Astrocyte of the cerebellum (primary cell): Measurements from ENCODE around the gene MNAT1.
A peak's percentile ranks its signal among the peaks of the same experiment; 100 is the strongest.

Experiments
- DNase-seq: peaks from one replicate; pipeline ENCODE4 v3.0.0-alpha.2; 2011; ENCODE audit warnings: low read depth
- H3K4me3 ChIP-seq: 2 replicates; pipeline ENCODE4 v1.5.1; 2011; ENCODE audit warnings: mild to moderate bottlenecking, low read depth, low read length, moderate library complexity
- in situ Hi-C: cut with HindIII; loops from 2 replicates; pipeline ENCODE4 v1.10.0; 2017; ENCODE audit warnings: low sequenced_read_pairs
- TF ChIP-seq, protein P1 (sequence below): IDR thresholded peaks from 2 replicates; pipeline ENCODE4 v1.5.1; 2012; ENCODE audit warnings: low read length, low read depth, moderate library complexity, mild to moderate bottlenecking; ENCODE audit errors: missing control alignments

Gene MNAT1

DNA sequence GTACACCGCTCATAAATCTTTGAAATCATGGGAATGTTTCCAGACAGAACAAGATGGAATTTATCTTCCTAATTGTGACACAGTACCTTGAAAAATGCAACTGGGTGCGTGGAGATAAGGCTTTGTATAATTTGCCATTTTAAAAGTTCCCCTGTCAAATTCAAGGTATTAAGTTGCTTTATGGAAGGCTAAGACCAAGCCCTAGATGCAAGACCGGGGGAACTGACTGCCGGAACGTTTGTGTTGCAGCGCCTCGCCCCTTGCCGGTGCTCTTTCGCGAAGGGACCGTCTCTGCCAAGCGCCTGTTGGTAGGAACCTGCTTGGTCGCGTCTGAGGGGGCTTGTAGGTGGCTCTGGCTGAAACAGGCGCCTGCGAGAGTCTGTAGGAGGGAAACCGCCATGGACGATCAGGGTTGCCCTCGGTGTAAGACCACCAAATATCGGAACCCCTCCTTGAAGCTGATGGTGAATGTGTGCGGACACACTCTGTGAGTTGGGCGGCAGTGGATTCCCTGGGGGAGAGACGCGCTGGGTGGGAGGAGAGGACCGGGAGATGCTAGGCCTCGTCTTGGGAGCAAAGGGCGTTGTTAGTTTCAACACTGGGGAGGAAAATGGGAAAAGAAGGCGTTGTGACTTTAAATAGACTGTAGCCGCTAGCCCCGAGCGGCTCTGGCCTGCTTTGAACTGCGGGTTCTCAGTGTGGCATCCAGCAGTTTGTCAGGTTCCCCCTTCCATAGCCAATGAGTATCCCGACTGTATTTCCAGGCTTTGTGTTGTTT lies at the start of gene MNAT1:
TSS of gene MNAT1 (plus strand) at position 297 of the 778 bp plus-strand sequence. CDS start at position 399, 102 bp downstream.
- peak; percentile 74 for DNase-seq
- TF ChIP-seq, protein P1, sequence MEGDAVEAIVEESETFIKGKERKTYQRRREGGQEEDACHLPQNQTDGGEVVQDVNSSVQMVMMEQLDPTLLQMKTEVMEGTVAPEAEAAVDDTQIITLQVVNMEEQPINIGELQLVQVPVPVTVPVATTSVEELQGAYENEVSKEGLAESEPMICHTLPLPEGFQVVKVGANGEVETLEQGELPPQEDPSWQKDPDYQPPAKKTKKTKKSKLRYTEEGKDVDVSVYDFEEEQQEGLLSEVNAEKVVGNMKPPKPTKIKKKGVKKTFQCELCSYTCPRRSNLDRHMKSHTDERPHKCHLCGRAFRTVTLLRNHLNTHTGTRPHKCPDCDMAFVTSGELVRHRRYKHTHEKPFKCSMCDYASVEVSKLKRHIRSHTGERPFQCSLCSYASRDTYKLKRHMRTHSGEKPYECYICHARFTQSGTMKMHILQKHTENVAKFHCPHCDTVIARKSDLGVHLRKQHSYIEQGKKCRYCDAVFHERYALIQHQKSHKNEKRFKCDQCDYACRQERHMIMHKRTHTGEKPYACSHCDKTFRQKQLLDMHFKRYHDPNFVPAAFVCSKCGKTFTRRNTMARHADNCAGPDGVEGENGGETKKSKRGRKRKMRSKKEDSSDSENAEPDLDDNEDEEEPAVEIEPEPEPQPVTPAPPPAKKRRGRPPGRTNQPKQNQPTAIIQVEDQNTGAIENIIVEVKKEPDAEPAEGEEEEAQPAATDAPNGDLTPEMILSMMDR, result no peak
- peak within 1 kb of the TSS; percentile 79 for H3K4me3 ChIP-seq
- in situ Hi-C loops, result no loop called here

DNA sequence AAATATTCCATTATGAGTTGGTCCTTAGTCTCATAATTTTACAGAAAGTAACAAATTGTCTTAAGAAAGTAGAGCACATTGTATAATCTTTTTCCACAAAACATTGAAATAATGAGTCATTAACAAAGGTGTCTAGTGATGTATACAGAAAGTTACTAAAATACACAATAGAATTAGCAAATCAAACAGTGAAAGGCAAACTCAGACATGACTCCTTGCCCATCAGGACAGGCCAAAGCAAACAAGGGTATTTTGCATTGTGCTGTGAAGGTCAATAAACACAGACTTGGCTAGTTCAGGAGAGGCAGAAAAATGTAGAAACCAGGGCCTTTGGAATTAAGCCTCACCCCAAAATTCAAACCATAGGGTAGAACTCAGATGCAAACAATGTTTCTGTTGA lies 47.7 kb upstream of the MNAT1 start:
- no peak for DNase-seq
- TF ChIP-seq, protein P1, result no peak
- H3K4me3 ChIP-seq, result no peak overlapping the region
- in situ Hi-C loops, result no loop called here

DNA sequence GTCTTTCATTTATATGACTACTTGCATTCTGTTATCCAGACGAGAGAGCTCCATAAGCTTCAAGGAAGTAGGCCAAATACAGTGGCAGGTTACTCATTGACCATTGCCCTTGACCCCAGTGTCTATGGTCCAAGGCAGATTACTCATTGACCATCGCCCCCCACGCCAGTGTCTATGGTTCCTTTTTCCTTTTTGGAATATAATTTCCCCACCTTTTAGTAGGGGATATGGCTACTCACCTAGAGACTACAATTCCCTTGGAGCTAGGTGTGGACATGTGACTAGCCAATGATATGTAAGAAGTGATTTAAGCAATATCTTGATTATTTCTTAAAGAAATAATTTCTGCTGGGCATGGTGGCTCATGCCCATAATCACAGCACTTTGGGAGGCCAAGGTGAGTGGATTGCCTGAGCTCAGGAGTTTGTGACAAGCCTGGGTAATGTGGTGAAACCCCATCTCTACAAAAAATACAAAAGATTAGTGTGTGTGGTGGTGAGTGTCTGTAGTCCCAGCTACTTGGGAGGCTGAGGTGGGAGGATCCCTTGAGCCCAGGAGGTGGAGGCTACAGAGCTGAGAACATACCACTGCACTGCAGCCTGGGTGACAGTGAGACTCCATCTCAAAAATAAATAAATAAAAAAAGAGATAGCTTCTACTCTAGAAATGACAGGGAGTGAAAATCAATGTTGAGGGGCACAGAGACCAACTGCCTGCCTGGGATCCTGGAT lies 43.0 kb upstream of the MNAT1 start:
- TF ChIP-seq, protein P1, result no peak
- no peak for DNase-seq
- in situ Hi-C loops, result no loop called here
- no peak overlapping the region for H3K4me3 ChIP-seq

DNA sequence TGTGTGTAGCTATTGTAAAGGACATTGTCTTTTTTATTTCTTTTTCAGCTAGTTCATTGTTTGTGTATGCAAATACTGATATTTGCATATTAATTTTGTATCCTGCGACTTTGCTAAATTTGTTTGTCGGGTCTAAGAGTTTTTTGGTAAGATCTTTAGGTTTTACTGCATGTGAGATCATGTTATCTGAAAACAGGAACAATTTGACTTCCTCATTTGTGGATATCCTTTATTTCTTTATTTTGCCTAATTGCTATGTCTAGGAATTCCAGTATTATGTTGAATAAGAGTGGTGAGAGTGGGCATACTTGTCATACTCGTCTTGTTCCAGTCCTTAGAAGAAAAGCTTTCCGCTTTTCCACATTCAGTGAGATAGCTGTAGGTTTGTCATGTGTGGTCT lies 39.2 kb upstream of the MNAT1 start:
- in situ Hi-C loops, result no loop called here
- TF ChIP-seq, protein P1, result no peak
- H3K4me3 ChIP-seq, result no peak overlapping the region
- DNase-seq, result no peak

DNA sequence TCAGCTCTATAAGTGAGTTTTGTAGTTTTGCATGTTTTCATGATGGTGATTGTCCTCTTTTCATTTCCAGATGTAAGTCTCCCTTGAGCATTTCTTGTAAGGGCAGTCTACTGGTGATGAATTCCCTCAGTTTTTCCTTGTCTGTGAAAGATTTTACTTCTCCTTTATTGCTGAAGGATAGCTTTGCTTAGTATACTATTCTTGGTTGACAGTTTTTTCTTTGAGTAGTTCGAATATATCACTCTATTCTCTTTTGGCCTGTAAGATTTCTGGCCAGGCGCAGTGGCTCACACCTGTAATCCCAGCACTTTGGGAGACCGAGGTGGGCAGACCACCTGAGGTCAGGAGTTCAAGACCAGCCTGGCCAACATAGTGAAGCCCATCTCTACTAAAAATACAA lies 34.0 kb upstream of the MNAT1 start:
- TF ChIP-seq, protein P1, result no peak
- DNase-seq, result no peak
- H3K4me3 ChIP-seq, result no peak overlapping the region
- in situ Hi-C loops, result no loop called here

DNA sequence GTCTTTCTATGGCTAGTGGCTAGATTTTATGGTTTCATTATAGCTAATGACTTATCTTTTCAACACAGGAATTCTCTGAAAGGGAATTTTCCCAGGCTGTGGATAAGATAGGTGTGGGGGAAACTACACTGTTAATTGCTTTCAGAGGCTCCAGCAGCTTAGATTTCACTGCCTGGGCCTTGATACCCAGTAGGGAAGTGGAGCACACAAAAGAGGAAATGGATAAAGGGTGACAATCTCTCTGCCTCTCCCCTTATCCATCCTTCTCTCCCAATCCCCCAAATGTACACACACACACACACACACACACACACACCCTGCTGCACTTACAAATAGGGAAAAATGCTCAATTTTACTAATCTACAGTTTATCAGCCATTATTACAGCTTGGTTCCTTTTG lies 29.5 kb upstream of the MNAT1 start:
- TF ChIP-seq, protein P1, result no peak
- no peak for DNase-seq
- in situ Hi-C loops, result no loop called here
- H3K4me3 ChIP-seq, result no peak overlapping the region
